ENCODE data around the gene GXYLT1.

DNA sequence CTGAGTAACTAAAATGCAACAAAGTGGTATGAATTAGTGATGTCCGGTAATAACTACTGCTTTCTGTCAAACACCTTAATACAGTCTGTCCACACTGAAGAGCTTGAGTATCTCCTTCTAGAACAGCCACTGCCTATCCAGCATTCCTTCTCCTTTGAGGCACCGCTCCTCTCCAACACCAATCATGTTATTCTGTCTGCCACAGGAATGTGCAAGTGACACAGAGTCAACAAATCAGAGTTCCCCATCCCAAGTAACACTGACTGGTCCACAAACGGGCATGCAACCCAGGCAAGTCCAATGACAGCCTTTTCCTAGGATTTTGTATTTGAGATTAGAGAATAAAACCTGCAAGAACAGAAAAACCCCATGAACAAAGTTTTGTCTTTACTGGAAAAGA lies 3.8 kb downstream of the GXYLT1 start:
- TF ChIP-seq, protein P1, sequence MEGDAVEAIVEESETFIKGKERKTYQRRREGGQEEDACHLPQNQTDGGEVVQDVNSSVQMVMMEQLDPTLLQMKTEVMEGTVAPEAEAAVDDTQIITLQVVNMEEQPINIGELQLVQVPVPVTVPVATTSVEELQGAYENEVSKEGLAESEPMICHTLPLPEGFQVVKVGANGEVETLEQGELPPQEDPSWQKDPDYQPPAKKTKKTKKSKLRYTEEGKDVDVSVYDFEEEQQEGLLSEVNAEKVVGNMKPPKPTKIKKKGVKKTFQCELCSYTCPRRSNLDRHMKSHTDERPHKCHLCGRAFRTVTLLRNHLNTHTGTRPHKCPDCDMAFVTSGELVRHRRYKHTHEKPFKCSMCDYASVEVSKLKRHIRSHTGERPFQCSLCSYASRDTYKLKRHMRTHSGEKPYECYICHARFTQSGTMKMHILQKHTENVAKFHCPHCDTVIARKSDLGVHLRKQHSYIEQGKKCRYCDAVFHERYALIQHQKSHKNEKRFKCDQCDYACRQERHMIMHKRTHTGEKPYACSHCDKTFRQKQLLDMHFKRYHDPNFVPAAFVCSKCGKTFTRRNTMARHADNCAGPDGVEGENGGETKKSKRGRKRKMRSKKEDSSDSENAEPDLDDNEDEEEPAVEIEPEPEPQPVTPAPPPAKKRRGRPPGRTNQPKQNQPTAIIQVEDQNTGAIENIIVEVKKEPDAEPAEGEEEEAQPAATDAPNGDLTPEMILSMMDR (conservative IDR thresholded peaks at IDR 0.05; ENCODE audit: low read length) = no peak
- no peak for TF ChIP-seq EZH2phosphoT487 (IDR thresholded peaks at IDR 0.05; ENCODE audit: borderline replicate concordance)
